ENCODE measurements around the gene COLEC11.

Gene COLEC11

DNA sequence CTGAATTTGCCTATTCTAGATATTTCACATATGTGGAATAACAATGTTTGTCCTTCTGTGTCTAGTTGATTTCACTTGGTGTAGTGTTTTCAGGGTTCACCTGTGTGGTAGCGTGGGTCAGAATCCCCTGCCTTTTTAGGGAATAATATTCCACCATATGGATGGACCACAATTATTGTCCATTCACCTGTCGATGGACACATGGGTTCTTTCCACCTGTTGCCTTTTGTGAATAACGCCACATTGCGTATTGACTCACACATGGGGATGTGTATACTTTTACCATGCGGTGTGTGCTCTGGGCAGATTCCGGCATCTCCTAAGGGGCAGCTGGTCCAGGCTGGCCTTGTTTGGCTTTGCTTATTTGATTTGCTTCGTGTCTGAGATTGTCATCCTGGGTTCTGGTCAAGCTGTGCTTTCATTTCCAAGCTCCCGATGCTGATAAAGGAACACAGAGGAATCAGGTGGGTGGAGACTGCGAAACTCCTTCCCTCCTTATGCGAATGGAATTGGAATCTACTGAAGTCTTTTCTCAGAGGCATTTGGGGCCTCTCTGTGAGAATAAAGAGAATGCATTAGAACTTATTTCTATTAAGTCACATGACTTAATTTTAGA, 44.2 kb downstream of the COLEC11 start:
- TF ChIP-seq FOXM1 (IDR thresholded peaks at IDR 0.05; ENCODE audit: borderline replicate concordance, low read depth) (no peak), CEBPB (IDR thresholded peaks at IDR 0.05) (no peak), ZBTB7A (IDR thresholded peaks at IDR 0.05; ENCODE audit: low read depth) (no peak), NFIC (IDR thresholded peaks at IDR 0.05) (no peak), CREB1 (IDR thresholded peaks at IDR 0.05; ENCODE audit: low read depth) (no peak), EP300 (IDR thresholded peaks at IDR 0.05; ENCODE audit: borderline replicate concordance) (no peak), TAF1 (IDR thresholded peaks at IDR 0.05; ENCODE audit: low read depth) (no peak), EGR1 (IDR thresholded peaks at IDR 0.05) (no peak)
- TF ChIP-seq, protein P1, sequence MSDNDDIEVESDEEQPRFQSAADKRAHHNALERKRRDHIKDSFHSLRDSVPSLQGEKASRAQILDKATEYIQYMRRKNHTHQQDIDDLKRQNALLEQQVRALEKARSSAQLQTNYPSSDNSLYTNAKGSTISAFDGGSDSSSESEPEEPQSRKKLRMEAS (IDR thresholded peaks at IDR 0.05): no peak
- TF ChIP-seq, protein P2, sequence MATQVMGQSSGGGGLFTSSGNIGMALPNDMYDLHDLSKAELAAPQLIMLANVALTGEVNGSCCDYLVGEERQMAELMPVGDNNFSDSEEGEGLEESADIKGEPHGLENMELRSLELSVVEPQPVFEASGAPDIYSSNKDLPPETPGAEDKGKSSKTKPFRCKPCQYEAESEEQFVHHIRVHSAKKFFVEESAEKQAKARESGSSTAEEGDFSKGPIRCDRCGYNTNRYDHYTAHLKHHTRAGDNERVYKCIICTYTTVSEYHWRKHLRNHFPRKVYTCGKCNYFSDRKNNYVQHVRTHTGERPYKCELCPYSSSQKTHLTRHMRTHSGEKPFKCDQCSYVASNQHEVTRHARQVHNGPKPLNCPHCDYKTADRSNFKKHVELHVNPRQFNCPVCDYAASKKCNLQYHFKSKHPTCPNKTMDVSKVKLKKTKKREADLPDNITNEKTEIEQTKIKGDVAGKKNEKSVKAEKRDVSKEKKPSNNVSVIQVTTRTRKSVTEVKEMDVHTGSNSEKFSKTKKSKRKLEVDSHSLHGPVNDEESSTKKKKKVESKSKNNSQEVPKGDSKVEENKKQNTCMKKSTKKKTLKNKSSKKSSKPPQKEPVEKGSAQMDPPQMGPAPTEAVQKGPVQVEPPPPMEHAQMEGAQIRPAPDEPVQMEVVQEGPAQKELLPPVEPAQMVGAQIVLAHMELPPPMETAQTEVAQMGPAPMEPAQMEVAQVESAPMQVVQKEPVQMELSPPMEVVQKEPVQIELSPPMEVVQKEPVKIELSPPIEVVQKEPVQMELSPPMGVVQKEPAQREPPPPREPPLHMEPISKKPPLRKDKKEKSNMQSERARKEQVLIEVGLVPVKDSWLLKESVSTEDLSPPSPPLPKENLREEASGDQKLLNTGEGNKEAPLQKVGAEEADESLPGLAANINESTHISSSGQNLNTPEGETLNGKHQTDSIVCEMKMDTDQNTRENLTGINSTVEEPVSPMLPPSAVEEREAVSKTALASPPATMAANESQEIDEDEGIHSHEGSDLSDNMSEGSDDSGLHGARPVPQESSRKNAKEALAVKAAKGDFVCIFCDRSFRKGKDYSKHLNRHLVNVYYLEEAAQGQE (IDR thresholded peaks at IDR 0.05; ENCODE audit: low read depth): no peak
- TF ChIP-seq, protein P3, sequence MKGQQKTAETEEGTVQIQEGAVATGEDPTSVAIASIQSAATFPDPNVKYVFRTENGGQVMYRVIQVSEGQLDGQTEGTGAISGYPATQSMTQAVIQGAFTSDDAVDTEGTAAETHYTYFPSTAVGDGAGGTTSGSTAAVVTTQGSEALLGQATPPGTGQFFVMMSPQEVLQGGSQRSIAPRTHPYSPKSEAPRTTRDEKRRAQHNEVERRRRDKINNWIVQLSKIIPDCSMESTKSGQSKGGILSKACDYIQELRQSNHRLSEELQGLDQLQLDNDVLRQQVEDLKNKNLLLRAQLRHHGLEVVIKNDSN (IDR thresholded peaks at IDR 0.05): no peak

DNA sequence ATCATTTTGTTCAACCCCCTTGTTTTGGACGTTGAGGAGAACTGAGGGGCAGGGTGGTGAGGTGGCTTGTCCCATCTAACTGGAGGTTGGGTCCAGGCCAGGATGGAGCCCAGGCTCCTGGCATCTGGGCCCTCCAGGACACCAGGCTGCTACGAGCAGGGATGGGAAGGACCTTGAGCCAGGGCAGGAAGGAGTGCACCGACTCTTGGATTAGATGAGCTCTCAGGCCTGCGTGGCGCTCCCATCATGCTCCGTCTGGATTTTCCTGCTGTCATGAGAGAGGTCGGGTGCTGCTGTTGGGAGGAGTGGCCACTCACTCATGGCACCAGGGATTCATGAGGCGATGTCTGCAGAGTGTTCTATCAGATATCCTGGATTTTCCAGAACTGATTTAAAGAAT, 44.7 kb downstream of the COLEC11 start:
- TF ChIP-seq RAD21 (IDR thresholded peaks at IDR 0.05; ENCODE audit: low read depth) (no peak), CREB1 (IDR thresholded peaks at IDR 0.05; ENCODE audit: low read depth) (no peak), FOXM1 (IDR thresholded peaks at IDR 0.05; ENCODE audit: borderline replicate concordance, low read depth) (no peak), YY1 (IDR thresholded peaks at IDR 0.05; ENCODE audit: low read depth) (no peak), TCF12 (IDR thresholded peaks at IDR 0.05; ENCODE audit: low read depth) (no peak), TAF1 (IDR thresholded peaks at IDR 0.05; ENCODE audit: low read depth) (no peak), CEBPB (IDR thresholded peaks at IDR 0.05) (no peak), NFIC (IDR thresholded peaks at IDR 0.05) (no peak), EP300 (IDR thresholded peaks at IDR 0.05; ENCODE audit: borderline replicate concordance) (no peak), TEAD4 (IDR thresholded peaks at IDR 0.05) (no peak), ZBTB7A (IDR thresholded peaks at IDR 0.05; ENCODE audit: low read depth) (no peak), EGR1 (IDR thresholded peaks at IDR 0.05) (no peak)
- TF ChIP-seq, protein P2 (IDR thresholded peaks at IDR 0.05; ENCODE audit: low read depth): no peak
- TF ChIP-seq, protein P3 (IDR thresholded peaks at IDR 0.05): no peak
- TF ChIP-seq, protein P1 (IDR thresholded peaks at IDR 0.05): no peak

DNA sequence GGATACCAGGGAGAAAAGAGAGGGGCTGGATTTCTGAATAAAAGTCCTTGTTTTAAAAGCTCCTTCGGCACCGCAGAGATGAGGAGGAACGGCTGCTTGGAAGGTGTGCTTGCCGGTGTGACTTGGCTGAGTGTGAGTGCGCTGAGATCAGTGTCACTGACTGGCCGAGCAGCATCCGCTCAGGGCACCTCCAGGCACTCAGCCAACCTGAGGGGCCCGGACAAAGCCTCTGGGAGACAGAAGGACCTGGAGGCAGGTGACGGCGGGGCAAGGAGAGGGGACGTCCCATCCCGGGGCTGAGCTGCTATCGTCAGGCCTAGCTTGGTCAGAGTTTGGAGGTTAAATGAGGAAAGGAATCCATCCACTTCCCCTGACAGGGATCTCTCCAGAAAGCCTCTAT, 46.3 kb downstream of the COLEC11 start:
- TF ChIP-seq, protein P1 (IDR thresholded peaks at IDR 0.05): no peak
- TF ChIP-seq TEAD4 (IDR thresholded peaks at IDR 0.05) (no peak), TAF1 (IDR thresholded peaks at IDR 0.05; ENCODE audit: low read depth) (no peak), CREB1 (IDR thresholded peaks at IDR 0.05; ENCODE audit: low read depth) (no peak), FOXM1 (IDR thresholded peaks at IDR 0.05; ENCODE audit: borderline replicate concordance, low read depth) (no peak), TCF12 (IDR thresholded peaks at IDR 0.05; ENCODE audit: low read depth) (no peak), YY1 (IDR thresholded peaks at IDR 0.05; ENCODE audit: low read depth) (no peak), CEBPB (IDR thresholded peaks at IDR 0.05) (no peak), NFIC (IDR thresholded peaks at IDR 0.05) (no peak), ZBTB7A (IDR thresholded peaks at IDR 0.05; ENCODE audit: low read depth) (no peak)
- TF ChIP-seq, protein P3 (IDR thresholded peaks at IDR 0.05): no peak

DNA sequence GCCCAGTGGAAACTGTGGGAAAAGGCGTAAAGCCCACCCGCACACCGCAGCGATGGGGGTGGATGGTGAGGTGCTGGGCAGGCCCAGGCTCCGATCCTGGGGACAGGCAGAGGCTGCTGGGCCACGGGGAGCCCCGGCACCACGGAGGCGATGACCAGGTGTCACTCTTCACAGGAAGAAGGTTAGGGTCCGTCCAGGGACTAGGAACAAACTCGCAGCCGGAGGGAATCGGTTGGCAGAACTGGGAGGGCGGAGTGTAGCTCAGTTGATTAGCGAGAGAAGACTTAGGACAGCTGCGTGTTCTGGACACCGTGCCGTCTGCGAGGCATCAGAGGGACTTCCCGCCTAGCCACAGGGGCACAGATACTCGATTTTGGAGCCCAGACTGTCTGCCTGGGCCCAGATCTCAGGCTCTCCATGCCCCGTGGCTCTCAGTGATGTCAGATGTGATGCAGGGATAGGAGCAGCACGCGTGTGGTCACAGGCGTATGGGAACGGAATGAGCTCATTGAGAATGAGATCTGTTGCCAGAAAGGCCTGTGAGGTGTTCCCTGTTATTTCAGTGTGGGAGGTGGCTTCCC, 47.0 kb downstream of the COLEC11 start:
- TF ChIP-seq YY1 (IDR thresholded peaks at IDR 0.05; ENCODE audit: low read depth) (no peak), RAD21 (IDR thresholded peaks at IDR 0.05; ENCODE audit: low read depth) (no peak)

DNA sequence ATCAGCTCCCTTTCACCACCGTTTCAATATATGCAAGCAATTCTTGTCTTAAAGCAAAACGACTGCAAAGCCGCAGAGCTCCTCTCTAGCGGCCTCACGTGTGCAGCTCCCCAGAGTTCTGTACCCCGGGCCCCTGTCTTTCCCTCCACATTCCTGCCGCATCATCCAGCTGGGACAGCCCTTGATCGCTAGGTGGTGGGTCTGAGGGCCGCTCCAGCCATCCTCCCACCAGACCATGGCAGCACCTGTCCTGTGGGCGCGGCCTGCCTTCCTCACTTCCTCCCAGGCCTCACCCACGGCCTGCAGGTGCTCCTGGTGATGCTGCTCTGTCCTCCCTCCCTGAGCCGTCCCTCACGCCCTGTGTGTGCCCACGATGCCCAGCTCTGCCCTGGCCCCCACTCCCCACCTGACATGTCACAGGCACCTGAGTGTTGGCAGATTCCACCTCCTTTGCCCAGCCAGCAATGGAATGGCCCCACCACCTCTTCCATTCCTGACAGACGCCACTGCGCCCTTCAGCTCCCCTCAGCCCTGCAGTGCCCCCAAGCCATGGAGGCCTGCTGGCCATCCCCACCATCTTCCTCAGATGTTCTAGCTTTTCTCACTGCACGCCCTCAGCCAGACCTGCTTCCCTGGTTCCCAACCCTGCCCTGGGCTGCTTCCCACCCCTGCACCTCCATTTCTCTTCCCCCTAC, 47.8 kb downstream of the COLEC11 start:
- TF ChIP-seq FOXM1 (IDR thresholded peaks at IDR 0.05; ENCODE audit: borderline replicate concordance, low read depth): no peak
- TF ChIP-seq EP300 (IDR thresholded peaks at IDR 0.05; ENCODE audit: borderline replicate concordance): no peak
- no peak for TF ChIP-seq ZBTB7A (IDR thresholded peaks at IDR 0.05; ENCODE audit: low read depth)
- no peak for TF ChIP-seq RAD21 (IDR thresholded peaks at IDR 0.05; ENCODE audit: low read depth)
